Measurements from ENCODE around the gene ARHGEF4.

Gene ARHGEF4

GRCh38 chr2:130850788-130851623 is 14.3 kb downstream of the ARHGEF4 start:
- no peak for DNase-seq (ENCODE audit: low read depth in 2 of 2)

GRCh38 chr2:130851624-130852382 is 15.1 kb downstream of the ARHGEF4 start:
- DNase-seq (ENCODE audit: low read depth in 2 of 2) = no peak

GRCh38 chr2:130852521-130853115 is 15.9 kb downstream of the ARHGEF4 start:
- DNase-seq (ENCODE audit: low read depth in 2 of 2) = no peak

- no peak for DNase-seq (ENCODE audit: low read depth in 2 of 2)
Observed at GRCh38 chr2:130853391-130853790, 16.7 kb downstream of the ARHGEF4 start.

GRCh38 chr2:130854301-130854700 is 17.6 kb downstream of the ARHGEF4 start:
- DNase-seq (ENCODE audit: low read depth in 2 of 2) = no peak

- DNase-seq (ENCODE audit: low read depth in 2 of 2) = peak; percentile 49 to 61
Observed at GRCh38 chr2:130864830-130865800, 28.4 kb downstream of the ARHGEF4 start.

GRCh38 chr2:130869441-130870160 is 32.9 kb downstream of the ARHGEF4 start:
- no peak for DNase-seq (ENCODE audit: low read depth in 2 of 2)

- DNase-seq (ENCODE audit: low read depth in 2 of 2) = no peak
Observed at GRCh38 chr2:130870161-130870485, 33.4 kb downstream of the ARHGEF4 start.

GRCh38 chr2:130870779-130871178 is 34.1 kb downstream of the ARHGEF4 start:
- DNase-seq (ENCODE audit: low read depth in 2 of 2) = no peak

- DNase-seq (ENCODE audit: low read depth in 2 of 2) = no peak
Observed at GRCh38 chr2:130871843-130872740, 35.4 kb downstream of the ARHGEF4 start.

- DNase-seq (ENCODE audit: low read depth in 2 of 2) = no peak
Observed at GRCh38 chr2:130872741-130873125, 36.0 kb downstream of the ARHGEF4 start.

GRCh38 chr2:130873700-130874346 is 37.1 kb downstream of the ARHGEF4 start:
- DNase-seq (ENCODE audit: low read depth in 2 of 2) = peak; percentile 23

- DNase-seq (ENCODE audit: low read depth in 2 of 2) = no peak
Observed at GRCh38 chr2:130874512-130874911, 37.8 kb downstream of the ARHGEF4 start.

GRCh38 chr2:130875935-130876334 is 39.2 kb downstream of the ARHGEF4 start:
- no peak for DNase-seq (ENCODE audit: low read depth in 2 of 2)

- DNase-seq (ENCODE audit: low read depth in 2 of 2) = no peak
Observed at GRCh38 chr2:130877258-130877657, 40.5 kb downstream of the ARHGEF4 start.

- no peak for DNase-seq (ENCODE audit: low read depth in 2 of 2)
Observed at GRCh38 chr2:130878316-130878715, 41.6 kb downstream of the ARHGEF4 start.

GRCh38 chr2:130878933-130879332 is 42.2 kb downstream of the ARHGEF4 start:
- DNase-seq (ENCODE audit: low read depth in 2 of 2) = no peak

- DNase-seq (ENCODE audit: low read depth in 2 of 2) = no peak
Observed at GRCh38 chr2:130882111-130882690, 45.5 kb downstream of the ARHGEF4 start.

GRCh38 chr2:130882991-130883390 is 46.3 kb downstream of the ARHGEF4 start:
- DNase-seq (ENCODE audit: low read depth in 2 of 2) = no peak
